Activated naive CD4-positive, alpha-beta T cell treated with anti-CD3 and anti-CD28 coated beads, Interleukin-2, amount 10 ng/mL, durations not matched to agents 7 days and 5 days (primary cell): ENCODE data around the gene ARID5B.

Source experiments
- CTCF ChIA-PET: fragments of 350-600 bp; sonication (Branson Sonifier 250); formaldehyde crosslinking; loops from one replicate; lab custom pipeline; 2021; ENCODE audit warnings: antibody characterized with exemption; lab: Charles Lee
- DNase-seq: peaks from one replicate; pipeline ENCODE4 v3.0.0-alpha.2; 2020
- H3K27ac Mint-ChIP-seq: one replicate; pipeline ENCODE4 v1.8.0; 2021; ENCODE audit warnings: mild to moderate bottlenecking, moderate library complexity, mixed read lengths
- H3K27me3 Mint-ChIP-seq: one replicate; pipeline ENCODE4 v1.8.0; 2021; ENCODE audit warnings: mild to moderate bottlenecking, mixed read lengths
- H3K36me3 Mint-ChIP-seq: one replicate; pipeline ENCODE4 v1.8.0; 2021; ENCODE audit warnings: mixed read lengths
- H3K4me1 Mint-ChIP-seq: one replicate; pipeline ENCODE4 v1.8.0; 2021; ENCODE audit warnings: mixed read lengths
- H3K4me3 Mint-ChIP-seq: one replicate; pipeline ENCODE4 v1.8.0; 2021; ENCODE audit warnings: mild to moderate bottlenecking, moderate library complexity, mixed read lengths
- H3K9me3 Mint-ChIP-seq: one replicate; pipeline ENCODE4 v1.8.0; 2021; ENCODE audit warnings: mixed read lengths

ARID5B gene

GRCh38 chr10:61904733-61905725, 3.5 kb downstream of the ARID5B start:
- CTCF ChIA-PET = interaction anchor here (0.7 to 2.0 kb wide), 6 partner anchors 11 to 334 kb away, joined by 3 to 5 read pairs (median 4); no protein-coding TSS in a partner anchor

GRCh38 chr10:61905837-61906561, 4.5 kb downstream of the ARID5B start:
- Mint-ChIP-seq H3K27ac (no peak overlapping the region), H3K36me3 (peaks cover 48% of the 10 kb centered on the region), H3K27me3 (no peaks in the 10 kb centered on the region), H3K9me3 (no peaks in the 10 kb centered on the region), H3K4me1 (peaks cover 56% of the 10 kb centered on the region), H3K4me3 (no peak overlapping the region)
- no peak for DNase-seq
- CTCF ChIA-PET = interaction anchor here (0.7 to 2.0 kb wide), 8 partner anchors 9 to 333 kb away, joined by 4 to 7 read pairs (median 4); no protein-coding TSS in a partner anchor

More at GRCh38 chr10:61904733-61905725, 3.5 kb downstream of the ARID5B start:
- Mint-ChIP-seq H3K27ac (peak overlapping the region; percentile 99), H3K4me1 (peaks cover 49% of the 10 kb centered on the region), H3K9me3 (no peaks in the 10 kb centered on the region), H3K27me3 (no peaks in the 10 kb centered on the region), H3K36me3 (peaks cover 42% of the 10 kb centered on the region), H3K4me3 (peak overlapping the region; percentile 94)
- peak; percentile 47 for DNase-seq

GRCh38 chr10:61906562-61906901, 5.0 kb downstream of the ARID5B start:
- no peak overlapping the region for H3K4me3 Mint-ChIP-seq
- H3K9me3 Mint-ChIP-seq = no peaks in the 10 kb centered on the region
- peaks cover 51% of the 10 kb centered on the region for H3K36me3 Mint-ChIP-seq
- no peaks in the 10 kb centered on the region for H3K27me3 Mint-ChIP-seq
- CTCF ChIA-PET = interaction anchor here (0.9 to 2.0 kb wide), 6 partner anchors 10 to 114 kb away, joined by 4 to 7 read pairs (median 4); no protein-coding TSS in a partner anchor
- DNase-seq = no peak
- H3K4me1 Mint-ChIP-seq = peaks cover 61% of the 10 kb centered on the region
- H3K27ac Mint-ChIP-seq = no peak overlapping the region

- no peaks in the 10 kb centered on the region for H3K9me3 Mint-ChIP-seq
- no peak for DNase-seq
- no peak overlapping the region for H3K4me3 Mint-ChIP-seq
- H3K4me1 Mint-ChIP-seq = peaks cover 66% of the 10 kb centered on the region
- H3K27me3 Mint-ChIP-seq = no peaks in the 10 kb centered on the region
- CTCF ChIA-PET = interaction anchor here (1.6 to 2.0 kb wide), 3 partner anchors 10 to 86 kb away, joined by 4 to 7 read pairs (median 7); no protein-coding TSS in a partner anchor
- no peak overlapping the region for H3K27ac Mint-ChIP-seq
- peaks cover 55% of the 10 kb centered on the region for H3K36me3 Mint-ChIP-seq
Measured at GRCh38 chr10:61907011-61907410, 5.5 kb downstream of the ARID5B start.

GRCh38 chr10:61907587-61907986, 6.1 kb downstream of the ARID5B start:
- Mint-ChIP-seq H3K27ac (no peak overlapping the region), H3K9me3 (no peaks in the 10 kb centered on the region), H3K4me1 (peaks cover 70% of the 10 kb centered on the region), H3K4me3 (no peak overlapping the region), H3K36me3 (peaks cover 53% of the 10 kb centered on the region), H3K27me3 (no peaks in the 10 kb centered on the region)
- DNase-seq = no peak
- CTCF ChIA-PET = interaction anchor here (2.0 kb wide), 1 partner anchor 11 kb away, joined by 7 read pairs; no protein-coding TSS in a partner anchor

GRCh38 chr10:61910226-61910805, 8.8 kb downstream of the ARID5B start:
- DNase-seq = no peak
- Mint-ChIP-seq H3K4me1 (peaks cover 71% of the 10 kb centered on the region), H3K9me3 (peaks cover 1% of the 10 kb centered on the region), H3K4me3 (no peak overlapping the region), H3K27ac (peak overlapping the region; percentile 67), H3K27me3 (no peaks in the 10 kb centered on the region), H3K36me3 (peaks cover 66% of the 10 kb centered on the region)
- CTCF ChIA-PET = no interaction called here

- Mint-ChIP-seq H3K4me3 (no peak overlapping the region), H3K9me3 (peaks cover 1% of the 10 kb centered on the region), H3K27ac (peak overlapping the region; percentile 67), H3K4me1 (peaks cover 69% of the 10 kb centered on the region), H3K36me3 (peaks cover 68% of the 10 kb centered on the region), H3K27me3 (no peaks in the 10 kb centered on the region)
- DNase-seq = no peak
- CTCF ChIA-PET = no interaction called here
Measured at GRCh38 chr10:61910894-61911293, 9.4 kb downstream of the ARID5B start.

- Mint-ChIP-seq H3K9me3 (peaks cover 1% of the 10 kb centered on the region), H3K4me1 (peaks cover 65% of the 10 kb centered on the region), H3K27ac (peak overlapping the region; percentile 16), H3K27me3 (no peaks in the 10 kb centered on the region), H3K36me3 (peaks cover 67% of the 10 kb centered on the region), H3K4me3 (no peak overlapping the region)
- CTCF ChIA-PET = no interaction called here
- DNase-seq = no peak
Measured at GRCh38 chr10:61911425-61911824, 9.9 kb downstream of the ARID5B start.

- H3K4me1 Mint-ChIP-seq = peaks cover 65% of the 10 kb centered on the region
- CTCF ChIA-PET = no interaction called here
- no peak overlapping the region for H3K4me3 Mint-ChIP-seq
- DNase-seq = no peak
- H3K27ac Mint-ChIP-seq = no peak overlapping the region
- peaks cover 77% of the 10 kb centered on the region for H3K36me3 Mint-ChIP-seq
- H3K9me3 Mint-ChIP-seq = peaks cover 7% of the 10 kb centered on the region
- H3K27me3 Mint-ChIP-seq = no peaks in the 10 kb centered on the region
Measured at GRCh38 chr10:61912981-61913380, 11.5 kb downstream of the ARID5B start.

GRCh38 chr10:61918140-61918539, 16.6 kb downstream of the ARID5B start:
- Mint-ChIP-seq H3K36me3 (peaks cover 82% of the 10 kb centered on the region), H3K9me3 (peaks cover 10% of the 10 kb centered on the region), H3K4me1 (peaks cover 58% of the 10 kb centered on the region), H3K27me3 (no peaks in the 10 kb centered on the region), H3K4me3 (no peak overlapping the region), H3K27ac (no peak overlapping the region)
- DNase-seq = no peak
- CTCF ChIA-PET = no interaction called here

GRCh38 chr10:61918989-61919388, 17.5 kb downstream of the ARID5B start:
- DNase-seq = no peak
- Mint-ChIP-seq H3K36me3 (peaks cover 82% of the 10 kb centered on the region), H3K27ac (no peak overlapping the region)

GRCh38 chr10:61919646-61920215, 18.2 kb downstream of the ARID5B start:
- CTCF ChIA-PET = no interaction called here
- Mint-ChIP-seq H3K27me3 (no peaks in the 10 kb centered on the region), H3K4me1 (peaks cover 62% of the 10 kb centered on the region), H3K27ac (no peak overlapping the region), H3K36me3 (peaks cover 82% of the 10 kb centered on the region), H3K9me3 (peaks cover 10% of the 10 kb centered on the region), H3K4me3 (no peak overlapping the region)
- DNase-seq = no peak

More at GRCh38 chr10:61918989-61919388, 17.5 kb downstream of the ARID5B start:
- Mint-ChIP-seq H3K4me3 (no peak overlapping the region), H3K27me3 (no peaks in the 10 kb centered on the region), H3K9me3 (peaks cover 10% of the 10 kb centered on the region), H3K4me1 (peaks cover 58% of the 10 kb centered on the region)
- CTCF ChIA-PET = no interaction called here

GRCh38 chr10:61921143-61921542, 19.6 kb downstream of the ARID5B start:
- H3K27me3 Mint-ChIP-seq = no peaks in the 10 kb centered on the region
- no peak overlapping the region for H3K4me3 Mint-ChIP-seq
- H3K4me1 Mint-ChIP-seq = peaks cover 56% of the 10 kb centered on the region
- H3K36me3 Mint-ChIP-seq = peaks cover 86% of the 10 kb centered on the region
- no peak overlapping the region for H3K27ac Mint-ChIP-seq
- DNase-seq = no peak
- CTCF ChIA-PET = no interaction called here
- H3K9me3 Mint-ChIP-seq = peaks cover 9% of the 10 kb centered on the region
